Liver (tissue), 3 donors: ENCODE measurements around the gene ZNF217.

Experiments used
- ATF3 ChIP-seq: IDR thresholded peaks from 2 replicates; pipeline ENCODE4 v1.6.1; 2016; ENCODE audit warnings: antibody characterized with exemption
- EGR1 ChIP-seq, 2 donors: IDR thresholded peaks; 2 replicates each; pipeline ENCODE4 v1.6.1; 2016 to 2018; ENCODE audit warnings: antibody characterized with exemption in 2 of 2, low read depth in 2 of 2
- GABPA ChIP-seq, 2 donors: IDR thresholded peaks in 1 of 2; conservative IDR thresholded peaks in 1 of 2; 2 replicates each; pipeline ENCODE4 v1.6.1; 2016; ENCODE audit warnings: antibody characterized with exemption in 2 of 2, mild to moderate bottlenecking in 1 of 2, moderate library complexity in 1 of 2
- JUND ChIP-seq, 2 donors: IDR thresholded peaks; 2 replicates each; pipeline ENCODE4 v1.6.1; 2016; ENCODE audit warnings: antibody characterized with exemption in 2 of 2
- MAX ChIP-seq: IDR thresholded peaks from 2 replicates; pipeline ENCODE4 v1.6.1; 2016; ENCODE audit warnings: antibody characterized with exemption
- RAD21 ChIP-seq, 2 donors: IDR thresholded peaks; 2 replicates each; pipeline ENCODE4 v1.6.1; 2016; ENCODE audit warnings: antibody characterized with exemption in 2 of 2, mild to moderate bottlenecking in 2 of 2
- SP1 ChIP-seq: IDR thresholded peaks from 2 replicates; pipeline ENCODE4 v1.6.1; 2018; ENCODE audit warnings: antibody characterized with exemption, mild to moderate bottlenecking
- YY1 ChIP-seq: IDR thresholded peaks from 2 replicates; pipeline ENCODE4 v1.6.1; 2016; ENCODE audit warnings: antibody characterized with exemption, mild to moderate bottlenecking
- TF ChIP-seq, protein P1 (sequence below): fragments of 150-350 bp; IDR thresholded peaks from 2 replicates; pipeline ENCODE4 v1.5.1; 2017; ENCODE audit warnings: improper control_type of control experiment, low read depth, low read length; ENCODE audit not compliant: missing input control
- donor health status: healthy.
- donor health status: healthy.

GRCh38 chr20:53533500-53533899 is 60.1 kb downstream of the ZNF217 start:
- TF ChIP-seq, protein P1, sequence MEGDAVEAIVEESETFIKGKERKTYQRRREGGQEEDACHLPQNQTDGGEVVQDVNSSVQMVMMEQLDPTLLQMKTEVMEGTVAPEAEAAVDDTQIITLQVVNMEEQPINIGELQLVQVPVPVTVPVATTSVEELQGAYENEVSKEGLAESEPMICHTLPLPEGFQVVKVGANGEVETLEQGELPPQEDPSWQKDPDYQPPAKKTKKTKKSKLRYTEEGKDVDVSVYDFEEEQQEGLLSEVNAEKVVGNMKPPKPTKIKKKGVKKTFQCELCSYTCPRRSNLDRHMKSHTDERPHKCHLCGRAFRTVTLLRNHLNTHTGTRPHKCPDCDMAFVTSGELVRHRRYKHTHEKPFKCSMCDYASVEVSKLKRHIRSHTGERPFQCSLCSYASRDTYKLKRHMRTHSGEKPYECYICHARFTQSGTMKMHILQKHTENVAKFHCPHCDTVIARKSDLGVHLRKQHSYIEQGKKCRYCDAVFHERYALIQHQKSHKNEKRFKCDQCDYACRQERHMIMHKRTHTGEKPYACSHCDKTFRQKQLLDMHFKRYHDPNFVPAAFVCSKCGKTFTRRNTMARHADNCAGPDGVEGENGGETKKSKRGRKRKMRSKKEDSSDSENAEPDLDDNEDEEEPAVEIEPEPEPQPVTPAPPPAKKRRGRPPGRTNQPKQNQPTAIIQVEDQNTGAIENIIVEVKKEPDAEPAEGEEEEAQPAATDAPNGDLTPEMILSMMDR: no peak
- TF ChIP-seq JUND (IDR thresholded peaks at IDR 0.05) (no peak), EGR1 (IDR thresholded peaks at IDR 0.05; ENCODE audit: low read depth in 2 of 2) (no peak), GABPA (IDR thresholded peaks at IDR 0.05 in 1 of 2, conservative IDR thresholded peaks at IDR 0.05 in 1 of 2) (no peak), YY1 (no peak), MAX (no peak), ATF3 (no peak), RAD21 (IDR thresholded peaks at IDR 0.05) (no peak), SP1 (no peak)
